HG03439 (cell line): ENCODE results near the gene GEMIN7.

Experiments
- ATAC-seq: cut with Tn5 transposase; IDR thresholded peaks from one replicate; pipeline ENCODE4 v1.9.1; 2021; ENCODE audit warnings: mild to moderate bottlenecking, moderate library complexity; ENCODE audit not compliant: unreplicated experiment

The GEMIN7 gene

GRCh38 chr19:45125360-45125759, 46.3 kb downstream of the GEMIN7 start:
- no peak for ATAC-seq

GRCh38 chr19:45125975-45126493, 47.0 kb downstream of the GEMIN7 start:
- ATAC-seq = no peak

GRCh38 chr19:45126654-45127053, 47.6 kb downstream of the GEMIN7 start:
- ATAC-seq = no peak

GRCh38 chr19:45128146-45128545, 49.1 kb downstream of the GEMIN7 start:
- no peak for ATAC-seq

- ATAC-seq = no peak
Observed at GRCh38 chr19:45128806-45129205, 49.7 kb downstream of the GEMIN7 start.

- no peak for ATAC-seq
Observed at GRCh38 chr19:45130236-45130635, 51.2 kb downstream of the GEMIN7 start.

GRCh38 chr19:45130888-45131615, 52.0 kb downstream of the GEMIN7 start:
- ATAC-seq = no peak

GRCh38 chr19:45133661-45134060, 54.6 kb downstream of the GEMIN7 start:
- ATAC-seq = no peak

- ATAC-seq = no peak
Observed at GRCh38 chr19:45135176-45135885, 56.3 kb downstream of the GEMIN7 start.

- ATAC-seq = no peak
Observed at GRCh38 chr19:45136507-45137178, 57.6 kb downstream of the GEMIN7 start.

GRCh38 chr19:45137179-45137761, 58.2 kb downstream of the GEMIN7 start:
- ATAC-seq = peak; percentile 67

GRCh38 chr19:45138303-45138751, 59.3 kb downstream of the GEMIN7 start:
- ATAC-seq = no peak

- no peak for ATAC-seq
Observed at GRCh38 chr19:45139286-45140143, 60.5 kb downstream of the GEMIN7 start.

- no peak for ATAC-seq
Observed at GRCh38 chr19:45140144-45140503, 61.1 kb downstream of the GEMIN7 start.

- ATAC-seq = no peak
Observed at GRCh38 chr19:45140533-45140932, 61.5 kb downstream of the GEMIN7 start.
